ENCODE measurements around the gene GLT8D1. TPM values are rescaled to one million over a fixed set of nuclear protein-coding genes. Genes with fewer than 3 reads are reported as not detected.

GLT8D1 gene
- total and polyA plus RNA-seq, 2 of the 13 experiments (the other 11 are each of a cell fraction or from before 2014, with no cell fraction given), result 110 to 121 TPM

DNA sequence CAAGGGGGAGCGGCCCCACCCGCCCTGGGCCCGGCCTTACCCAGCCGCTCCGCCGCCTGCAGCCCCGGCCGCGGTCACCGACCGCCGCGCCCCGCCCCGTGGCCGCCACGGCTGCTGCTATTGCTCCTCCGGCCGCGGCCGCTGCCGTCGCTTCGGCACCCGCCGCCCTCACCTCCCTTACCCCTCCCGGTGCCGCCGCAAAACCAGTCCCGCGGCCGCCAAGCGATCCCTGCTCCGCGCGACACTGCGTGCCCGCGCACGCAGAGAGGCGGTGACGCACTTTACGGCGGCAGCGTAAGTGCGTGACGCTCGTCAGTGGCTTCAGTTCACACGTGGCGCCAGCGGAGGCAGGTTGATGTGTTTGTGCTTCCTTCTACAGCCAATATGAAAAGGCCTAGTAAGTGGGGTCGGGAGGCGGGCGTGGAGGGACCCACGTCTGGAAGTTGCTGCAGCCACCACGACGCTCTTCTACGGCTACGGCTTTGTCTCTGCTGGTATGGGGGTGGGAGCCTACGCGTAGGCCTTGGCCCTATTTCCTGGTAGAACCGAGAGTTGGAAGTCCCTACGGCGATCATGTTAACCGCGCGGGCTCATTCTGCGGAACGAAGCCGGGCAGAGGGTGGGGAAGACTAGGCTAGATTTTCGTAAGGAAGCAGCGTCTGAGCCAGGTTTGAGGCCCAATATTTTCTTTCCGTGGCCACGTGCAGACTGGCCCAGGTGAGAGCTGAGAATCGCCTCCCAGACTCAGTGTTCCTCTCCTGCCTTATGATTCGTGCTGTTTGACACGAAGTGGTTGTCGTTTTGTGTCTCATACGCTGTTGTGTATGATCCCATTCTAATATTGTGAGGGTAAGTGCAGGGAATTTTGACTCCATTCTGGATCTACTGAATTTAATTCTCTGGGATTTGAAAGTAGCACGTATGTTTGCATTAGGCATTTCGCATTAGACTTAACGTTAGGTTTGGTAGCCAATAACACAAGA, 19.6 kb downstream of the GLT8D1 start, which contains the start of the genes GNL3 and PBRM1 (continued):
- peak; percentile 67 for TF ChIP-seq SALL2 (CRISPR knock-in tag; IDR thresholded peaks at IDR 0.05)
- no peak for TF ChIP-seq TOE1 (CRISPR knock-in tag; IDR thresholded peaks at IDR 0.05)
- TF ChIP-seq SNAPC2 (CRISPR knock-in tag; IDR thresholded peaks at IDR 0.05), result no peak
- peak; percentile 73 for TF ChIP-seq ZNF350 (CRISPR knock-in tag; IDR thresholded peaks at IDR 0.05; ENCODE audit: borderline replicate concordance, low read depth)
- peak; percentile 22 for TF ChIP-seq PHF5A (CRISPR knock-in tag; IDR thresholded peaks at IDR 0.05; ENCODE audit: low read depth, unreplicated experiment)
- peak; percentile 94; the same call in 1 of the 2 replicates for TF ChIP-seq SIN3A (IDR thresholded peaks at IDR 0.05; ENCODE audit: borderline replicate concordance, low read depth, low read length)
- TF ChIP-seq ZMYM2 (CRISPR knock-in tag; IDR thresholded peaks at IDR 0.05), result peak; percentile 39; the same call in 1 of the 2 replicates
- TF ChIP-seq RCOR2 (CRISPR knock-in tag; IDR thresholded peaks at IDR 0.05), result 0 out of 2 replicates have a peak, but pooled peaks have one; percentile 28
- TF ChIP-seq PRMT3 (CRISPR knock-in tag; IDR thresholded peaks at IDR 0.05; ENCODE audit: borderline replicate concordance, low read depth), result no peak
- peak; percentile 95 for TF ChIP-seq REPIN1 (CRISPR knock-in tag; IDR thresholded peaks at IDR 0.05; ENCODE audit: borderline replicate concordance, low read depth)
- TF ChIP-seq, protein P1, sequence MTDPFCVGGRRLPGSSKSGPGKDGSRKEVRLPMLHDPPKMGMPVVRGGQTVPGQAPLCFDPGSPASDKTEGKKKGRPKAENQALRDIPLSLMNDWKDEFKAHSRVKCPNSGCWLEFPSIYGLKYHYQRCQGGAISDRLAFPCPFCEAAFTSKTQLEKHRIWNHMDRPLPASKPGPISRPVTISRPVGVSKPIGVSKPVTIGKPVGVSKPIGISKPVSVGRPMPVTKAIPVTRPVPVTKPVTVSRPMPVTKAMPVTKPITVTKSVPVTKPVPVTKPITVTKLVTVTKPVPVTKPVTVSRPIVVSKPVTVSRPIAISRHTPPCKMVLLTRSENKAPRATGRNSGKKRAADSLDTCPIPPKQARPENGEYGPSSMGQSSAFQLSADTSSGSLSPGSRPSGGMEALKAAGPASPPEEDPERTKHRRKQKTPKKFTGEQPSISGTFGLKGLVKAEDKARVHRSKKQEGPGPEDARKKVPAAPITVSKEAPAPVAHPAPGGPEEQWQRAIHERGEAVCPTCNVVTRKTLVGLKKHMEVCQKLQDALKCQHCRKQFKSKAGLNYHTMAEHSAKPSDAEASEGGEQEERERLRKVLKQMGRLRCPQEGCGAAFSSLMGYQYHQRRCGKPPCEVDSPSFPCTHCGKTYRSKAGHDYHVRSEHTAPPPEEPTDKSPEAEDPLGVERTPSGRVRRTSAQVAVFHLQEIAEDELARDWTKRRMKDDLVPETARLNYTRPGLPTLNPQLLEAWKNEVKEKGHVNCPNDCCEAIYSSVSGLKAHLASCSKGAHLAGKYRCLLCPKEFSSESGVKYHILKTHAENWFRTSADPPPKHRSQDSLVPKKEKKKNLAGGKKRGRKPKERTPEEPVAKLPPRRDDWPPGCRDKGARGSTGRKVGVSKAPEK (CRISPR knock-in tag; IDR thresholded peaks at IDR 0.05; ENCODE audit: borderline replicate concordance), result no peak
- no peak for TF ChIP-seq EZH2 (conservative IDR thresholded peaks at IDR 0.05; ENCODE audit: low read depth, low read length)
- TF ChIP-seq, protein P2, sequence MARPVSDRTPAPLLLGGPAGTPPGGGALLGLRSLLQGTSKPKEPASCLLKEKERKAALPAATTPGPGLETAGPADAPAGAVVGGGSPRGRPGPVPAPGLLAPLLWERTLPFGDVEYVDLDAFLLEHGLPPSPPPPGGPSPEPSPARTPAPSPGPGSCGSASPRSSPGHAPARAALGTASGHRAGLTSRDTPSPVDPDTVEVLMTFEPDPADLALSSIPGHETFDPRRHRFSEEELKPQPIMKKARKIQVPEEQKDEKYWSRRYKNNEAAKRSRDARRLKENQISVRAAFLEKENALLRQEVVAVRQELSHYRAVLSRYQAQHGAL (CRISPR knock-in tag; IDR thresholded peaks at IDR 0.05; ENCODE audit: not compliant biosample characterization), result peak; percentile 55
- no peak for TF ChIP-seq SUZ12 (IDR thresholded peaks at IDR 0.05; ENCODE audit: low read depth, low read length)
- TF ChIP-seq, protein P3, sequence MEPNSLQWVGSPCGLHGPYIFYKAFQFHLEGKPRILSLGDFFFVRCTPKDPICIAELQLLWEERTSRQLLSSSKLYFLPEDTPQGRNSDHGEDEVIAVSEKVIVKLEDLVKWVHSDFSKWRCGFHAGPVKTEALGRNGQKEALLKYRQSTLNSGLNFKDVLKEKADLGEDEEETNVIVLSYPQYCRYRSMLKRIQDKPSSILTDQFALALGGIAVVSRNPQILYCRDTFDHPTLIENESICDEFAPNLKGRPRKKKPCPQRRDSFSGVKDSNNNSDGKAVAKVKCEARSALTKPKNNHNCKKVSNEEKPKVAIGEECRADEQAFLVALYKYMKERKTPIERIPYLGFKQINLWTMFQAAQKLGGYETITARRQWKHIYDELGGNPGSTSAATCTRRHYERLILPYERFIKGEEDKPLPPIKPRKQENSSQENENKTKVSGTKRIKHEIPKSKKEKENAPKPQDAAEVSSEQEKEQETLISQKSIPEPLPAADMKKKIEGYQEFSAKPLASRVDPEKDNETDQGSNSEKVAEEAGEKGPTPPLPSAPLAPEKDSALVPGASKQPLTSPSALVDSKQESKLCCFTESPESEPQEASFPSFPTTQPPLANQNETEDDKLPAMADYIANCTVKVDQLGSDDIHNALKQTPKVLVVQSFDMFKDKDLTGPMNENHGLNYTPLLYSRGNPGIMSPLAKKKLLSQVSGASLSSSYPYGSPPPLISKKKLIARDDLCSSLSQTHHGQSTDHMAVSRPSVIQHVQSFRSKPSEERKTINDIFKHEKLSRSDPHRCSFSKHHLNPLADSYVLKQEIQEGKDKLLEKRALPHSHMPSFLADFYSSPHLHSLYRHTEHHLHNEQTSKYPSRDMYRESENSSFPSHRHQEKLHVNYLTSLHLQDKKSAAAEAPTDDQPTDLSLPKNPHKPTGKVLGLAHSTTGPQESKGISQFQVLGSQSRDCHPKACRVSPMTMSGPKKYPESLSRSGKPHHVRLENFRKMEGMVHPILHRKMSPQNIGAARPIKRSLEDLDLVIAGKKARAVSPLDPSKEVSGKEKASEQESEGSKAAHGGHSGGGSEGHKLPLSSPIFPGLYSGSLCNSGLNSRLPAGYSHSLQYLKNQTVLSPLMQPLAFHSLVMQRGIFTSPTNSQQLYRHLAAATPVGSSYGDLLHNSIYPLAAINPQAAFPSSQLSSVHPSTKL (CRISPR knock-in tag; IDR thresholded peaks at IDR 0.05), result peak; percentile 77; the same call in 1 of the 2 replicates

Measured in HepG2 (cell line).